Upper lobe of left lung (tissue), 4 donors: Measurements from ENCODE around the gene CCSER2.

Experiments used
- EP300 ChIP-seq, 4 donors: sonication (generic); formaldehyde crosslinking; IDR thresholded peaks; one replicate each; pipeline ENCODE4 v1.5.1; 2017; ENCODE audit warnings: antibody characterized with exemption in 4 of 4, control low read depth in 2 of 4
- POLR2A ChIP-seq, 4 donors: fragments of 450-650 bp; IDR thresholded peaks; one replicate each; pipeline ENCODE4 v1.5.1; 2016 to 2017; ENCODE audit warnings: antibody characterized with exemption in 4 of 4, mild to moderate bottlenecking in 2 of 4
- TF ChIP-seq, protein P1 (sequence below), 6 experiments: fragments of 450-650 bp in 4 of 6; fragments of 200-600 bp in 2 of 6; sonication (generic) in 2 of 6; IDR thresholded peaks; one replicate each; pipeline ENCODE4 v1.5.1; 2016 to 2019; ENCODE audit warnings: antibody characterized with exemption in 6 of 6

DNA sequence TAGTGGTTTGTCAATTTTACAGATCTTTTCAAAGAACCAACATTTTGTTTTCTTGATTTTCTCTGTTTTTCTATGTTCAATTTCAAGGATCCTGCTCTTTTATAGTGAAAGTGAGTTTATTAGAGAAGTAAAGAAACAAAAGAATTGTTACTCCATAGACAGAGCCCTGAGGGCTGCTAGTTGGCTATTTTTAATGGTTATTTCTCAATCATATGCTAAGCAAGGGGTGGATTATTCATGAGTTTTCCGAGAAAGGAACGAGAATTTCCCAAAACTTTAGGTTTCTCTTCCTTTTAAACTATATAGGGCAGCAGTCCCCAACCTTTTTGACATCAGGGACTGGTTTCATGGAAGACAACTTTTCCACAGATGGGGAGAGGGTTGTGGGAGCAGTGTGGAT, 165.0 kb downstream of the CCSER2 start:
- TF ChIP-seq POLR2A (IDR thresholded peaks at IDR 0.05) (no peak), EP300 (IDR thresholded peaks at IDR 0.05) (no peak)
- TF ChIP-seq, protein P1, sequence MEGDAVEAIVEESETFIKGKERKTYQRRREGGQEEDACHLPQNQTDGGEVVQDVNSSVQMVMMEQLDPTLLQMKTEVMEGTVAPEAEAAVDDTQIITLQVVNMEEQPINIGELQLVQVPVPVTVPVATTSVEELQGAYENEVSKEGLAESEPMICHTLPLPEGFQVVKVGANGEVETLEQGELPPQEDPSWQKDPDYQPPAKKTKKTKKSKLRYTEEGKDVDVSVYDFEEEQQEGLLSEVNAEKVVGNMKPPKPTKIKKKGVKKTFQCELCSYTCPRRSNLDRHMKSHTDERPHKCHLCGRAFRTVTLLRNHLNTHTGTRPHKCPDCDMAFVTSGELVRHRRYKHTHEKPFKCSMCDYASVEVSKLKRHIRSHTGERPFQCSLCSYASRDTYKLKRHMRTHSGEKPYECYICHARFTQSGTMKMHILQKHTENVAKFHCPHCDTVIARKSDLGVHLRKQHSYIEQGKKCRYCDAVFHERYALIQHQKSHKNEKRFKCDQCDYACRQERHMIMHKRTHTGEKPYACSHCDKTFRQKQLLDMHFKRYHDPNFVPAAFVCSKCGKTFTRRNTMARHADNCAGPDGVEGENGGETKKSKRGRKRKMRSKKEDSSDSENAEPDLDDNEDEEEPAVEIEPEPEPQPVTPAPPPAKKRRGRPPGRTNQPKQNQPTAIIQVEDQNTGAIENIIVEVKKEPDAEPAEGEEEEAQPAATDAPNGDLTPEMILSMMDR (IDR thresholded peaks at IDR 0.05): no peak
